ENCODE measurements around the gene PRKCE. TPM values are rescaled to one million over a fixed set of nuclear protein-coding genes. Genes with fewer than 3 reads are reported as not detected.

The PRKCE gene
- total and polyA plus RNA-seq, 2 of the 8 experiments (the other 6 are each of a cell fraction or from before 2014, with no cell fraction given), result 0.54 to 2.1 TPM

- Histone ChIP-seq H3K79me2 (ENCODE audit: control insufficient read depth in 1 of 2, insufficient read depth in 2 of 2, low read length in 2 of 2) (no peaks in the 10 kb centered on the region), H3K14ac (ENCODE audit: insufficient read length) (no peak overlapping the region), H4K20me1 (replicated peaks in 1 of 2; ENCODE audit: control insufficient read depth in 1 of 2, insufficient read depth in 2 of 2, low read length in 2 of 2) (no peaks in the 10 kb centered on the region), H4K91ac (replicated peaks; ENCODE audit: insufficient read length, low read length) (no peak overlapping the region), H3K23me2 (ENCODE audit: low read depth, low read length) (peaks cover 2% of the 10 kb centered on the region; the same call in 1 of the 2 replicates), H3K4me1 (replicated peaks in 1 of 4; ENCODE audit: control insufficient read depth in 3 of 4, insufficient read depth in 4 of 4, low read length in 3 of 4) (no peaks in the 10 kb centered on the region), H3K56ac (replicated peaks; ENCODE audit: insufficient read length, low read depth, low read length) (no peak overlapping the region), H3K36me3 (ENCODE audit: control insufficient read depth in 2 of 4, insufficient read depth in 4 of 4, low read length in 3 of 4) (no peaks in the 10 kb centered on the region), H2BK20ac (ENCODE audit: low read length) (no peak overlapping the region), H3K4ac (replicated peaks; ENCODE audit: insufficient read length, low read depth, low read length) (no peak overlapping the region), H4K5ac (ENCODE audit: insufficient read length, low read depth, low read length) (no peak overlapping the region), H3K18ac (ENCODE audit: extremely low read depth, low read length) (no peak overlapping the region), H2BK120ac (replicated peaks; ENCODE audit: low read depth, low read length) (no peak overlapping the region), H3K23ac (ENCODE audit: insufficient read length) (no peak overlapping the region), H4K8ac (ENCODE audit: extremely low read depth, insufficient read depth, low read length) (no peak overlapping the region), H2BK12ac (ENCODE audit: low read depth, low read length) (no peak overlapping the region), H3K27ac (ENCODE audit: low read depth, low read length) (no peak overlapping the region), H3K9ac (replicated peaks in 1 of 4; ENCODE audit: extremely low read depth in 1 of 4, low read depth in 3 of 4, low read length in 3 of 4) (no peak overlapping the region), H2AFZ (ENCODE audit: low read length) (no peak overlapping the region), H3K9me3 (ENCODE audit: insufficient read depth in 2 of 2, low read depth in 1 of 2, low read length in 1 of 2) (no peaks in the 10 kb centered on the region), H3K27me3 (replicated peaks in 1 of 4; ENCODE audit: control insufficient read depth in 3 of 4, extremely low read depth in 1 of 4, insufficient read depth in 3 of 4, low read length in 3 of 4) (peaks cover 0 to 1% (median 0%) of the 10 kb centered on the region in 4 experiments; a peak in 1 of 7 replicates), H2AK5ac (ENCODE audit: low read depth, low read length) (no peak overlapping the region), H3K4me2 (ENCODE audit: insufficient read depth in 1 of 2, low read depth in 2 of 2, low read length in 2 of 2) (no peak overlapping the region), H2BK15ac (ENCODE audit: low read length) (no peak overlapping the region), H3K79me1 (ENCODE audit: low read depth, low read length) (no peaks in the 10 kb centered on the region), H3K4me3 (ENCODE audit: extremely low read depth in 1 of 4, insufficient read depth in 2 of 4, low read depth in 3 of 4, low read length in 4 of 4) (no peak overlapping the region), H2BK5ac (ENCODE audit: low read depth, low read length) (no peak overlapping the region)
- DNase-seq (ENCODE audit: low read depth in 1 of 2, low spot score in 2 of 2) (no peak), FAIRE-seq (no peak)
- CTCF ChIA-PET (ENCODE audit: partially characterized antibody), result interaction anchor here (1.0 to 1.2 kb wide), 3 partner anchors 29 to 41 kb away, joined by 3 to 4 read pairs (median 4); no protein-coding TSS in a partner anchor
- WGBS, 2 experiments (ENCODE audit: extremely low coverage in 1 of 2, insufficient coverage in 1 of 2, insufficient read length in 1 of 2, insufficient replicate concordance in 2 of 2, low coverage in 1 of 2, low lambda C conversion rate in 2 of 2, missing lambda C conversion rate in 1 of 2), result 94% methylated on average over 12 of the region's 12 CpGs; no CpG with 5 or more reads in 1 of the 2 experiments
- POLR2A ChIA-PET (ENCODE audit: partially characterized antibody), result no interaction called here
- TF ChIP-seq SP4 (IDR thresholded peaks at IDR 0.05; ENCODE audit: low read length) (no peak), SUZ12 (IDR thresholded peaks at IDR 0.05; ENCODE audit: low read length) (no peak), CREB1 (IDR thresholded peaks at IDR 0.05) (no peak), POU5F1 (IDR thresholded peaks at IDR 0.05; ENCODE audit: low read depth, low read length) (no peak), RBBP5 (IDR thresholded peaks at IDR 0.05; ENCODE audit: borderline replicate concordance, low read depth, low read length) (no peak), KDM1A (IDR thresholded peaks at IDR 0.05; ENCODE audit: borderline replicate concordance, low read length) (no peak), SIN3A (conservative IDR thresholded peaks at IDR 0.05 in 1 of 2, IDR thresholded peaks at IDR 0.05 in 1 of 2; ENCODE audit: low read depth in 1 of 2, low read length in 2 of 2) (no peak), RAD21 (IDR thresholded peaks at IDR 0.05 in 1 of 2, conservative IDR thresholded peaks at IDR 0.05 in 1 of 2; ENCODE audit: low read depth in 2 of 2, low read length in 2 of 2) (no peak), BRCA1 (IDR thresholded peaks at IDR 0.05; ENCODE audit: low read depth, low read length) (no peak), SIX5 (IDR thresholded peaks at IDR 0.05; ENCODE audit: low read depth, low read length) (no peak), CBX5 (IDR thresholded peaks at IDR 0.05; ENCODE audit: low read depth, low read length) (no peak)
- TF ChIP-seq, protein P1, sequence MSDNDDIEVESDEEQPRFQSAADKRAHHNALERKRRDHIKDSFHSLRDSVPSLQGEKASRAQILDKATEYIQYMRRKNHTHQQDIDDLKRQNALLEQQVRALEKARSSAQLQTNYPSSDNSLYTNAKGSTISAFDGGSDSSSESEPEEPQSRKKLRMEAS (IDR thresholded peaks at IDR 0.05), result no peak
Measured at GRCh38 chr2:45691171-45691999, 39.9 kb downstream of the PRKCE start.
